HCT116 (cell line): ENCODE data around the gene TRIM39. TPM values are rescaled to one million over a fixed set of nuclear protein-coding genes. Genes with fewer than 3 reads are reported as not detected.

ENCODE experiments used
- ATAC-seq: fragments of 200-7000 bp; cut with Tn5 transposase; 2 replicates; pipeline ENCODE4 v1.9.1; 2020; ENCODE audit warnings: mild to moderate bottlenecking, moderate library complexity
- BruUV-seq: library from RNA; stranded (reverse); fragments of 400-500 nt; replicated peaks from 2 replicates; lab custom pipeline; 2021; lab: Mats Ljungman, UMichigan
- CTCF ChIA-PET: fragments of 300-600 bp; sonication (Branson Sonifier 250); formaldehyde crosslinking; loops from one replicate; lab custom pipeline; 2021; ENCODE audit warnings: antibody characterized with exemption; lab: Charles Lee
- POLR2A ChIA-PET: fragments of 300-600, 350-600 bp; sonication (Branson Sonifier 250); formaldehyde crosslinking; loops from one replicate; lab custom pipeline; 2021; ENCODE audit warnings: antibody characterized with exemption; lab: Charles Lee
- RAD21 ChIA-PET, 2 experiments: fragments of 300-600 bp; sonication (Branson Sonifier 250); formaldehyde crosslinking; loops; one replicate each; lab custom pipeline; 2023; ENCODE audit warnings: low total read pairs in 2 of 2; ENCODE audit not compliant: uncharacterized antibody in 2 of 2, unreplicated experiment in 2 of 2, low non-redundant PET in 1 of 2; lab: Charles Lee
- DNase-seq: peaks from one replicate; pipeline ENCODE4 v3.0.0-alpha.2; 2010; ENCODE audit warnings: low read depth, low spot score
- H2AFZ ChIP-seq: fragments of 200-600 bp; shearing (Covaris generic), sonication (generic); 2 replicates; pipeline ENCODE4 v1.6.1; 2017; ENCODE audit warnings: low read depth, mixed run types, mixed read lengths, antibody characterized with exemption, low read length; ENCODE audit not compliant: poor library complexity, severe bottlenecking
- H3K27ac ChIP-seq: 2 replicates; pipeline ENCODE4 v1.5.1; 2012; ENCODE audit warnings: low read depth, low read length
- H3K27me3 ChIP-seq: fragments of 200-600 bp; sonication (generic); 2 replicates; pipeline ENCODE4 v1.6.1; 2016; ENCODE audit warnings: mixed run types, low read length, mixed read lengths; ENCODE audit not compliant: insufficient read depth
- H3K36me3 ChIP-seq, 2 experiments: fragments of 200-500 bp in 1 of 2; fragments of 200-600 bp in 1 of 2; sonication (Bioruptor generic) in 1 of 2; sonication (generic) in 1 of 2; 2 replicates each; pipeline versions ENCODE4 v1.5.1 to v1.6.1; 2014 to 2016; ENCODE audit warnings: low read length in 2 of 2, inconsistent platforms in 1 of 2, mixed read lengths in 1 of 2, mixed run types in 1 of 2; ENCODE audit not compliant: insufficient read depth in 2 of 2, control insufficient read depth in 1 of 2
- H3K4me1 ChIP-seq, 2 experiments: fragments of 200-600 bp in 1 of 2; sonication (generic) in 1 of 2; 2 replicates each; pipeline versions ENCODE4 v1.5.1 to v1.6.1; 2012 to 2017; ENCODE audit warnings: low read length in 2 of 2, inconsistent platforms in 1 of 2, mild to moderate bottlenecking in 1 of 2, mixed read lengths in 1 of 2, mixed run types in 1 of 2, moderate library complexity in 1 of 2; ENCODE audit not compliant: insufficient read depth in 2 of 2, control insufficient read depth in 1 of 2
- H3K4me2 ChIP-seq: fragments of 200-600 bp; sonication (generic); 2 replicates; pipeline ENCODE4 v1.6.1; 2017; ENCODE audit warnings: mixed run types, low read length, mixed read lengths
- H3K4me3 ChIP-seq, 2 experiments: fragments of 200-600 bp in 1 of 2; sonication (generic) in 1 of 2; replicated peaks in 1 of 2; 2 replicates each; pipeline ENCODE4 v1.5.1; 2011 to 2016; ENCODE audit warnings: low read length in 2 of 2, control low read depth in 1 of 2, low read depth in 1 of 2, mild to moderate bottlenecking in 1 of 2, mixed read lengths in 1 of 2, mixed run types in 1 of 2
- H3K79me2 ChIP-seq: fragments of 200-600 bp; sonication (generic); 2 replicates; pipeline ENCODE4 v1.6.1; 2017; ENCODE audit warnings: mild to moderate bottlenecking, mixed run types, low read length, moderate library complexity, mixed read lengths; ENCODE audit not compliant: insufficient read depth
- H3K9ac ChIP-seq: fragments of 200-600 bp; sonication (generic); 2 replicates; pipeline ENCODE4 v1.6.1; 2016; ENCODE audit warnings: low read length, mixed read lengths
- H3K9me2 ChIP-seq: fragments of 200-600 bp; sonication (generic), shearing (Covaris generic); 2 replicates; pipeline ENCODE4 v1.6.1; 2017; ENCODE audit warnings: mixed run types, mild to moderate bottlenecking, moderate library complexity; ENCODE audit not compliant: insufficient read depth
- H3K9me3 ChIP-seq, 2 experiments: fragments of 200-500 bp in 1 of 2; fragments of 200-600 bp in 1 of 2; sonication (Bioruptor generic) in 1 of 2; sonication (generic) in 1 of 2; 2 replicates each; pipeline ENCODE4 v1.6.1; 2014 to 2017; ENCODE audit warnings: low read length in 2 of 2, mixed read lengths in 2 of 2, inconsistent platforms in 1 of 2, low read depth in 1 of 2, mild to moderate bottlenecking in 1 of 2, mixed run types in 1 of 2, moderate library complexity in 1 of 2; ENCODE audit not compliant: control insufficient read depth in 1 of 2, insufficient read depth in 1 of 2
- H4K20me1 ChIP-seq: fragments of 200-600 bp; sonication (generic), shearing (Covaris generic); 2 replicates; pipeline ENCODE4 v1.6.1; 2017; ENCODE audit warnings: mixed run types, mild to moderate bottlenecking, moderate library complexity; ENCODE audit not compliant: insufficient read depth
- CBX3 ChIP-seq: IDR thresholded peaks from 2 replicates; pipeline ENCODE4 v1.6.1; 2012; ENCODE audit warnings: low read depth
- EGR1 ChIP-seq: IDR thresholded peaks from 2 replicates; pipeline ENCODE4 v1.6.1; 2012; ENCODE audit warnings: low read depth
- JUND ChIP-seq: IDR thresholded peaks from 2 replicates; pipeline ENCODE4 v1.6.1; 2012
- SIN3A ChIP-seq: IDR thresholded peaks from 2 replicates; pipeline ENCODE4 v1.6.1; 2012; ENCODE audit warnings: low read depth
- TCF7L2 ChIP-seq: IDR thresholded peaks from 2 replicates; pipeline ENCODE4 v1.7.0; 2011; ENCODE audit warnings: borderline replicate concordance, inconsistent platforms; ENCODE audit not compliant: insufficient read depth, insufficient read length; ENCODE audit errors: extremely low read depth
- YY1 ChIP-seq: IDR thresholded peaks from 2 replicates; pipeline ENCODE4 v1.6.1; 2011; ENCODE audit warnings: low read length, low read depth, moderate library complexity, mild to moderate bottlenecking; ENCODE audit not compliant: insufficient replicate concordance; ENCODE audit errors: extremely low read depth
- intact Hi-C: fragments of 100-400 bp; cut with micrococcal nuclease; formaldehyde crosslinking; loops from 2 replicates; pipeline ENCODE4 v1.10.0; 2022
- total RNA-seq: library from RNA; stranded (reverse); gene quantifications from one replicate; pipeline ENCODE4 v1.2.1, GENCODE V29; 2021; ENCODE audit not compliant: unreplicated experiment
- TF ChIP-seq, protein P1 (sequence below): IDR thresholded peaks from 2 replicates; pipeline ENCODE4 v1.6.1; 2012
- TF ChIP-seq, protein P2 (sequence below): IDR thresholded peaks from 2 replicates; pipeline ENCODE4 v1.6.1; 2012; ENCODE audit warnings: low read depth
- TF ChIP-seq, protein P3 (sequence below): IDR thresholded peaks from 2 replicates; pipeline ENCODE4 v1.6.1; 2011; ENCODE audit warnings: mild to moderate bottlenecking, low read length, moderate library complexity; ENCODE audit not compliant: insufficient replicate concordance; ENCODE audit errors: extremely low read depth

TRIM39 gene
- total RNA-seq, 1 experiment from 2014 or later: 11.2 TPM

DNA sequence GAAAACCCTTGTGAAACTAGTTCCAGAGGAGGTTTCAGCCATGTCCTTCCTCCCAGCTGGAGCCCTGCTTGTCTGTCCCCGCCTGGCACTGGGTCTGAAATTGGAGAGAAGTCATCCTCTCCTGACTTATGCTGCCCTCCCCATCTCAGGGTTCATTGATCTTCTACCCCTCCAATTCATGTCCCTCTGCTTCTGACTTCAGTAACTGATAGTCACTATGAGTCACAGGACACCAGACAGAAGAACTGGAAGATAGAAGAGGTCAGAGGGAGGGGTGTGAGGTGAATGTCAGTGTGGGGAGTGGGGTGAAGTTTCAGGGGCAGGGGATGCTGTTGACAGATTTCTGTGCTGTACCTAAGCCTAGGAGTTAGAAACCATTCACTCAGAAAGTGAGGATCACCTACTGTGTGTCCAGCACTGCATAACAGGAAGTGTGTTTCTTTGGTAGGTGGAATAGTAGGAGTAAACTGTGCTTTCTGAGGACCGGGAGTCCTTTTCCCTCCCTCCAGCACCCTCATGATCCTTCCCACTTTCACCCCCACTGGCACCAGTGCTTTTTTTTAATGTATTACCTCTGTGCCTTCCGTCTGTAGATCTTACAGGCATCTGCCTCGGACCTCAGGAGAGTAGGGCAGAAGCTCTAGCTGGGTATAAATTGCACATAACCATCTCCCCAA, 17.6 kb downstream of the TRIM39 start:
- ATAC-seq (peak; percentile 1; the same call in 1 of the 2 replicates), DNase-seq (no peak)
- Histone ChIP-seq H3K27me3 (no peaks in the 10 kb centered on the region), H2AFZ (no peak overlapping the region), H3K27ac (no peak overlapping the region), H3K4me3 (peak overlapping the region; percentile 81 to 86), H3K79me2 (peaks cover 10% of the 10 kb centered on the region), H3K9ac (peak overlapping the region; percentile 92; the same call in 1 of the 2 replicates), H3K4me2 (peak overlapping the region; percentile 86), H3K9me2 (no peaks in the 10 kb centered on the region), H3K4me1 (peaks cover 3 to 16% of the 10 kb centered on the region in 2 experiments; a peak in 2 of 4 replicates), H3K36me3 (peaks cover 8 to 12% of the 10 kb centered on the region in 2 experiments; a peak in 3 of 4 replicates), H4K20me1 (no peaks in the 10 kb centered on the region), H3K9me3 (no peaks in the 10 kb centered on the region)
- TF ChIP-seq EGR1 (no peak), TCF7L2 (no peak), SIN3A (no peak), YY1 (no peak), CBX3 (no peak), JUND (no peak)
- TF ChIP-seq, protein P1, sequence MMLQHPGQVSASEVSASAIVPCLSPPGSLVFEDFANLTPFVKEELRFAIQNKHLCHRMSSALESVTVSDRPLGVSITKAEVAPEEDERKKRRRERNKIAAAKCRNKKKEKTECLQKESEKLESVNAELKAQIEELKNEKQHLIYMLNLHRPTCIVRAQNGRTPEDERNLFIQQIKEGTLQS: no peak
- TF ChIP-seq, protein P2, sequence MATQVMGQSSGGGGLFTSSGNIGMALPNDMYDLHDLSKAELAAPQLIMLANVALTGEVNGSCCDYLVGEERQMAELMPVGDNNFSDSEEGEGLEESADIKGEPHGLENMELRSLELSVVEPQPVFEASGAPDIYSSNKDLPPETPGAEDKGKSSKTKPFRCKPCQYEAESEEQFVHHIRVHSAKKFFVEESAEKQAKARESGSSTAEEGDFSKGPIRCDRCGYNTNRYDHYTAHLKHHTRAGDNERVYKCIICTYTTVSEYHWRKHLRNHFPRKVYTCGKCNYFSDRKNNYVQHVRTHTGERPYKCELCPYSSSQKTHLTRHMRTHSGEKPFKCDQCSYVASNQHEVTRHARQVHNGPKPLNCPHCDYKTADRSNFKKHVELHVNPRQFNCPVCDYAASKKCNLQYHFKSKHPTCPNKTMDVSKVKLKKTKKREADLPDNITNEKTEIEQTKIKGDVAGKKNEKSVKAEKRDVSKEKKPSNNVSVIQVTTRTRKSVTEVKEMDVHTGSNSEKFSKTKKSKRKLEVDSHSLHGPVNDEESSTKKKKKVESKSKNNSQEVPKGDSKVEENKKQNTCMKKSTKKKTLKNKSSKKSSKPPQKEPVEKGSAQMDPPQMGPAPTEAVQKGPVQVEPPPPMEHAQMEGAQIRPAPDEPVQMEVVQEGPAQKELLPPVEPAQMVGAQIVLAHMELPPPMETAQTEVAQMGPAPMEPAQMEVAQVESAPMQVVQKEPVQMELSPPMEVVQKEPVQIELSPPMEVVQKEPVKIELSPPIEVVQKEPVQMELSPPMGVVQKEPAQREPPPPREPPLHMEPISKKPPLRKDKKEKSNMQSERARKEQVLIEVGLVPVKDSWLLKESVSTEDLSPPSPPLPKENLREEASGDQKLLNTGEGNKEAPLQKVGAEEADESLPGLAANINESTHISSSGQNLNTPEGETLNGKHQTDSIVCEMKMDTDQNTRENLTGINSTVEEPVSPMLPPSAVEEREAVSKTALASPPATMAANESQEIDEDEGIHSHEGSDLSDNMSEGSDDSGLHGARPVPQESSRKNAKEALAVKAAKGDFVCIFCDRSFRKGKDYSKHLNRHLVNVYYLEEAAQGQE: no peak
- TF ChIP-seq, protein P3, sequence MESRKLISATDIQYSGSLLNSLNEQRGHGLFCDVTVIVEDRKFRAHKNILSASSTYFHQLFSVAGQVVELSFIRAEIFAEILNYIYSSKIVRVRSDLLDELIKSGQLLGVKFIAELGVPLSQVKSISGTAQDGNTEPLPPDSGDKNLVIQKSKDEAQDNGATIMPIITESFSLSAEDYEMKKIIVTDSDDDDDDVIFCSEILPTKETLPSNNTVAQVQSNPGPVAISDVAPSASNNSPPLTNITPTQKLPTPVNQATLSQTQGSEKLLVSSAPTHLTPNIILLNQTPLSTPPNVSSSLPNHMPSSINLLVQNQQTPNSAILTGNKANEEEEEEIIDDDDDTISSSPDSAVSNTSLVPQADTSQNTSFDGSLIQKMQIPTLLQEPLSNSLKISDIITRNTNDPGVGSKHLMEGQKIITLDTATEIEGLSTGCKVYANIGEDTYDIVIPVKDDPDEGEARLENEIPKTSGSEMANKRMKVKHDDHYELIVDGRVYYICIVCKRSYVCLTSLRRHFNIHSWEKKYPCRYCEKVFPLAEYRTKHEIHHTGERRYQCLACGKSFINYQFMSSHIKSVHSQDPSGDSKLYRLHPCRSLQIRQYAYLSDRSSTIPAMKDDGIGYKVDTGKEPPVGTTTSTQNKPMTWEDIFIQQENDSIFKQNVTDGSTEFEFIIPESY: no peak
- ChIA-PET CTCF (no interaction called here), RAD21 (no interaction called here), POLR2A (no interaction called here)
- intact Hi-C loops: no loop called here
- BruUV-seq: no TSS peak
